ENCODE results near the gene MRPL48. TPM values are rescaled to one million over a fixed set of nuclear protein-coding genes. Genes with fewer than 3 reads are reported as not detected.
"Not testable (repeated sequence)": the region's sequence is repeated elsewhere in the genome, so short reads cannot be mapped to it uniquely, and the experiment has no call there.

The MRPL48 gene
- total and polyA plus RNA-seq, 7 donors = 23.8 to 35.2 (median 26.4) TPM

- H3K4me3 ChIP-seq = no peak overlapping the region
- DNase-seq (no peak), ATAC-seq (no peak)
- no peaks in the 10 kb centered on the region for H3K27me3 ChIP-seq (ENCODE audit: insufficient read depth in 3 of 3, low read length in 2 of 3)
- peaks cover 6 to 43% of the 10 kb centered on the region in 2 donors for H3K36me3 ChIP-seq (ENCODE audit: insufficient read depth in 1 of 2, low read depth in 1 of 2)
- TF ChIP-seq CTCF (IDR thresholded peaks at IDR 0.05) = no peak
- WGBS, 3 donors = 53 to 75% (median 71%) methylated on average over 1 of the region's 1 CpG
- intact Hi-C loops (cut with DNase I) = loop anchor here in 1 of 2 donors (5.0 kb wide), 1 partner anchor 81 kb away; no protein-coding TSS in a partner anchor
- no peaks in the 10 kb centered on the region for H3K9me3 ChIP-seq
- peaks cover 23% of the 10 kb centered on the region for H3K4me1 ChIP-seq
- no peak overlapping the region for H3K27ac ChIP-seq
These were observed 91.1 kb downstream of the MRPL48 start for GRCh38 chr11:73878771-73879170.

GRCh38 chr11:73880449-73880848, 92.8 kb downstream of the MRPL48 start:
- H3K27me3 ChIP-seq (ENCODE audit: insufficient read depth in 3 of 3, low read length in 2 of 3); H3K4me3 ChIP-seq; DNase-seq; intact Hi-C loops (cut with DNase I); H3K9me3 ChIP-seq; ATAC-seq; H3K27ac ChIP-seq: not testable (repeated sequence)
- peaks cover 19% of the 10 kb centered on the region for H3K4me1 ChIP-seq
- 79 to 81% (median 80%) methylated on average over 7 to 10 of the region's 10 CpGs for WGBS, 3 donors
- H3K36me3 ChIP-seq (ENCODE audit: insufficient read depth in 1 of 2, low read depth in 1 of 2) = peaks cover 0 to 35% of the 10 kb centered on the region in 2 donors

- 59 to 81% (median 60%) methylated on average over 2 of the region's 2 CpGs for WGBS, 3 donors
- Histone ChIP-seq H3K4me1 (peaks cover 4% of the 10 kb centered on the region), H3K4me3 (no peak overlapping the region), H3K27ac (no peak overlapping the region), H3K9me3 (no peaks in the 10 kb centered on the region), H3K36me3 (ENCODE audit: insufficient read depth in 1 of 2, low read depth in 1 of 2) (peaks cover 0 to 50% of the 10 kb centered on the region in 2 donors), H3K27me3 (ENCODE audit: insufficient read depth in 3 of 3, low read length in 2 of 3) (no peaks in the 10 kb centered on the region)
- intact Hi-C loops (cut with DNase I) = no loop called here
- ATAC-seq (no peak), DNase-seq (no peak)
- no peak for TF ChIP-seq CTCF (IDR thresholded peaks at IDR 0.05)
These were observed 96.2 kb downstream of the MRPL48 start for GRCh38 chr11:73883856-73884255.

GRCh38 chr11:73888244-73888643, 100.6 kb downstream of the MRPL48 start:
- H3K27ac ChIP-seq = no peak overlapping the region
- DNase-seq (no peak), ATAC-seq (no peak)
- H3K36me3 ChIP-seq (ENCODE audit: insufficient read depth in 1 of 2, low read depth in 1 of 2) = peaks cover 4 to 74% of the 10 kb centered on the region in 2 donors
- H3K27me3 ChIP-seq (ENCODE audit: insufficient read depth in 3 of 3, low read length in 2 of 3) = no peaks in the 10 kb centered on the region
- no peak overlapping the region for H3K4me3 ChIP-seq
- no peak for TF ChIP-seq CTCF (IDR thresholded peaks at IDR 0.05)
- H3K4me1 ChIP-seq = peaks cover 4% of the 10 kb centered on the region
- 94 to 96% (median 95%) methylated on average over 3 of the region's 3 CpGs for WGBS, 3 donors
- H3K9me3 ChIP-seq = no peaks in the 10 kb centered on the region
- intact Hi-C loops (cut with DNase I) = no loop called here

GRCh38 chr11:73889019-73889418, 101.3 kb downstream of the MRPL48 start:
- no peak overlapping the region for H3K27ac ChIP-seq
- 39 to 48% (median 40%) methylated on average over 1 of the region's 1 CpG for WGBS, 3 donors
- ATAC-seq (no peak), DNase-seq (no peak)
- no peaks in the 10 kb centered on the region for H3K9me3 ChIP-seq
- intact Hi-C loops (cut with DNase I) = no loop called here
- peaks cover 4 to 74% of the 10 kb centered on the region in 2 donors for H3K36me3 ChIP-seq (ENCODE audit: insufficient read depth in 1 of 2, low read depth in 1 of 2)
- H3K4me3 ChIP-seq = no peak overlapping the region
- TF ChIP-seq CTCF (IDR thresholded peaks at IDR 0.05) = no peak
- H3K4me1 ChIP-seq = peaks cover 2% of the 10 kb centered on the region
- no peaks in the 10 kb centered on the region for H3K27me3 ChIP-seq (ENCODE audit: insufficient read depth in 3 of 3, low read length in 2 of 3)
